ENCODE measurements around the gene RPP14. TPM values are rescaled to one million over a fixed set of nuclear protein-coding genes. Genes with fewer than 3 reads are reported as not detected.

The RPP14 gene
- 11.5 TPM for total RNA-seq
- 11.5 TPM for polyA plus RNA-seq
- long read RNA-seq, donor 1, partial matches to known transcripts, result 0 of 1 reads
- long read RNA-seq, donor 1, other reads (novel, unspliced or antisense), result 0 of 1 reads
- long read RNA-seq, donor 2, full-length matches to known transcripts, result 4 of 4 reads
- long read RNA-seq, donor 2, partial matches to known transcripts, result 0 of 4 reads
- long read RNA-seq, donor 2, other reads (novel, unspliced or antisense), result 0 of 4 reads
- long read RNA-seq, donor 3, full-length matches to known transcripts, result 4 of 4 reads
- long read RNA-seq, donor 3, partial matches to known transcripts, result 0 of 4 reads
- long read RNA-seq, donor 3, other reads (novel, unspliced or antisense), result 0 of 4 reads
- long read RNA-seq, donor 4, partial matches to known transcripts, result 0 of 1 reads
- long read RNA-seq, donor 4, other reads (novel, unspliced or antisense), result 0 of 1 reads
- long read RNA-seq, donor 5, full-length matches to known transcripts, result 4 of 4 reads
- long read RNA-seq, donor 5, partial matches to known transcripts, result 0 of 4 reads
- long read RNA-seq, donor 5, other reads (novel, unspliced or antisense), result 0 of 4 reads
- long read RNA-seq, donor 6, partial matches to known transcripts, result 0 of 1 reads
- long read RNA-seq, donor 6, other reads (novel, unspliced or antisense), result 0 of 1 reads
- long read RNA-seq, donor 7, full-length matches to known transcripts, result 3 of 3 reads
- long read RNA-seq, donor 7, partial matches to known transcripts, result 0 of 3 reads
- long read RNA-seq, donor 7, other reads (novel, unspliced or antisense), result 0 of 3 reads
- long read RNA-seq, donor 8, partial matches to known transcripts, result 0 of 1 reads
- long read RNA-seq, donor 8, other reads (novel, unspliced or antisense), result 0 of 1 reads
- long read RNA-seq, donor 9, full-length matches to known transcripts, result 2 of 2 reads
- long read RNA-seq, donor 9, partial matches to known transcripts, result 0 of 2 reads
- long read RNA-seq, donor 9, other reads (novel, unspliced or antisense), result 0 of 2 reads
- long read RNA-seq, donor 10, partial matches to known transcripts, result 0 of 2 reads
- long read RNA-seq, donor 10, other reads (novel, unspliced or antisense), result 0 of 2 reads

DNA sequence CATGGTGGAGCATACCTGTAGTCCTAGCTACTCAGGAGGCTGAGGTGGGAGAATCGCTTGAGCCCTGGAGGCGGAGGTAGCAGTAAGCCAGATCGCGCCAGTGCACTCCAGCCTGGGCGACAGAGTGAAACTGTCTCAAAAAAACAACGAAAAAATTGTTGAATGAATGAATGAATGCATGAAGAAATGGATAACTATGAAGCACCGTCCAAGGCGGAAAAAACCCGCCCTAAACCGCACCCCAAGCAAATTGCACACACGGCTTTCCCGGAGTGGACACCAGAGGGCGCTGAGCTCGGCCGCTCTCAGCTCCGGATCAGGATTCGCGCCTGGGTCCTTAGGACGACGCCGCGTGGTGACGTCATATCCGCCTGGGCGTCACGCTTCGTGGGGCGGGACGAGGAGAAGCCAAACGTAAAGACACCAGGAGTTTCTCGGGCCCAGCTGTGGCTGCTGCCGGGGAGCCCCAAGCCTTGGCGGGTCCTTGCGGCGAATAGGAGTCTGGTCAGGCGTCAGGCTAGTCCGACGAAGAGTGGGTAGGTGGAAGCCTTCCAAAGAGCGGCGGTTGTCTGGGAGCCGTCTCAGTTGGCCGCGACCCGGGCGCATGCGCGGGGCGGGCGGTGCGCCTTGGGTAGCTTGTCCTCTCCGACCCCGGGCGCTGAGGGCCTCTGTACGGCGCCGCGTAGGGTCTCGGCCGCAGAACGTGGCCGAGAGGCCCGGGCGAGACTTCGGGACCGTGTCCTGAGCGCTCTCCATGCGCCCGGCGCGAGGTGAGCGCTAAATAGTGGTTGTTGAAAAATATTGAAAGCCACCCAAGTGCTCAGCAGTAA lies at the start of gene RPP14, which contains the start of gene HTD2:
TSS of gene RPP14 (plus strand) at position 364 of the 830 bp plus-strand sequence. CDS start 4,085 bp downstream, outside the sequence.
TSS of gene HTD2 (plus strand) at position 639 of the 830 bp plus-strand sequence. CDS start 11,094 bp downstream, outside the sequence.
- H3K4me1 ChIP-seq (ENCODE audit: control insufficient read depth in 2 of 2, insufficient read depth in 2 of 2, low read length in 2 of 2), result peaks cover 6 to 21% of the 10 kb centered on the region in 2 donors
- WGBS, result 5% methylated on average over 71 of the region's 71 CpGs

DNA sequence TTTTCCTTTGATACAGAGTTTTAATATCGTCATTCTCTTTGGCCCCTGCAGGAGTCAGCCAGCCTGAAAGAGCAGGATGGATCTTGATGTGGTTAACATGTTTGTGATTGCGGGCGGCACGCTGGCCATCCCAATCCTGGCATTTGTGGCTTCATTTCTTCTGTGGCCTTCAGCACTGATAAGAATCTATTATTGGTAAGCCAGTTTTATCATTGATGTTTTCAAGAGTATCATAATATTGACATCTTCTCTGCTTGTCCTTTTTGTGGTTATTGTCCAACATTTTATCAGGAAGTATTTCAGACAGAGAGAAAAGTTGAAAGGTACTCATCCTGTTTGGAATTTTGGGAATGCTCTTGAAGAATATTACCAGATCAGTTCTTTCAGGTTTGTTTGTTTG lies 49.5 kb upstream of the RPP14 start:
- no peak overlapping the region for H3K4me3 ChIP-seq (ENCODE audit: low read length in 2 of 2)
- no peaks in the 10 kb centered on the region for H3K4me1 ChIP-seq (ENCODE audit: control insufficient read depth in 2 of 2, insufficient read depth in 2 of 2, low read length in 2 of 2)
- WGBS, result 96% methylated on average over 4 of the region's 4 CpGs
- H3K27me3 ChIP-seq (ENCODE audit: control insufficient read depth in 2 of 2, insufficient read depth in 1 of 2, low read length in 1 of 2), result no peaks in the 10 kb centered on the region
- DNase-seq (ENCODE audit: low read depth in 6 of 9, low spot score in 9 of 9), result no peak
- peaks cover 0 to 7% of the 10 kb centered on the region in 2 donors for H3K36me3 ChIP-seq (ENCODE audit: control insufficient read depth in 2 of 2, insufficient read depth in 2 of 2, low read length in 1 of 2)
- no peak overlapping the region for H3K27ac ChIP-seq (ENCODE audit: low read depth in 1 of 2, low read length in 1 of 2)
- no peaks in the 10 kb centered on the region for H3K9me3 ChIP-seq (ENCODE audit: control insufficient read depth in 2 of 2, insufficient read depth in 1 of 2, low read length in 1 of 2)

More for the DNA sequence above, at the start of gene RPP14, which contains the start of gene HTD2:
- H3K27ac ChIP-seq (ENCODE audit: low read depth in 1 of 2, low read length in 1 of 2), result peak within 1 kb of the TSS; percentile 93 to 97
- H3K4me3 ChIP-seq (ENCODE audit: low read length in 2 of 2), result peak within 1 kb of the TSS; percentile 71 to 75
- DNase-seq (ENCODE audit: low read depth in 6 of 9, low spot score in 9 of 9), result peak; percentile 97 to 100 (median 98)
- peaks cover 1 to 6% of the 10 kb centered on the region in 2 donors for H3K9me3 ChIP-seq (ENCODE audit: control insufficient read depth in 2 of 2, insufficient read depth in 1 of 2, low read length in 1 of 2)
- H3K36me3 ChIP-seq (ENCODE audit: control insufficient read depth in 2 of 2, insufficient read depth in 2 of 2, low read length in 1 of 2), result peaks cover 8 to 15% of the 10 kb centered on the region in 2 donors
- peaks cover 0 to 4% of the 10 kb centered on the region in 2 donors for H3K27me3 ChIP-seq (ENCODE audit: control insufficient read depth in 2 of 2, insufficient read depth in 1 of 2, low read length in 1 of 2)

DNA sequence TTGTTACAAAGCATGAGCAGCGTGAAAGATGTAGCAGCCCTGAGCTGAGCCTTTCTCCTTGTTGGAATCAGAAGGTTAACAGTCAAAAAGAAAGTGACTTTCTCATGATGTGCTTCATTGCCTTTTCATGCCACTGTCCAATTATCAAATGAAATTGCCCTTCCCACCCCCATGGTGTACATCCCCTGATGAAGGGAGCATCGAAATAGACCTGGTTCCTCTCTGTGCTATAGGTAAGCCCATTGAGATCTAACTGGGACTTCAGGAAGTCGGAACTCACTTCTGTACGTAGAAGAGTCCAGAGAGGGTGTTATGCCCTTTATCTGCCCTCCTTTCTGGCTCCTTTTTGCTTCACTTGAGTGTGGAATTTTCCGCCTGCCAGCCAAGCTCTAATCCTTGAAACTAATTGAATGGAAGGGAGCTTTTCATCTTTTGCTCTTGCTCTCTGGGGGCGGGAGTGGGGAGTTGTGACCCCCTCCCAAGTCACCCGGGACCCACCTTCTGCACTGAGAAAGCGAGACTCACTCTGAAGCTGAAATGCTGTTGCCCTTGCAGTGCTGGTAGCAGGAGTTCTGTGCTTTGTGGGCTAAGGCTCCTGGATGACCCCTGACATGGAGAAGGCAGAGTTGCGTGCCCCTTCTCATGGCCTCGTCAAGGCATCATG lies 47.5 kb upstream of the RPP14 start:
- WGBS, result 98% methylated on average over 10 of the region's 10 CpGs
- Histone ChIP-seq H3K27me3 (ENCODE audit: control insufficient read depth in 2 of 2, insufficient read depth in 1 of 2, low read length in 1 of 2) (no peaks in the 10 kb centered on the region), H3K4me3 (ENCODE audit: low read length in 2 of 2) (no peak overlapping the region), H3K4me1 (ENCODE audit: control insufficient read depth in 2 of 2, insufficient read depth in 2 of 2, low read length in 2 of 2) (no peaks in the 10 kb centered on the region), H3K9me3 (ENCODE audit: control insufficient read depth in 2 of 2, insufficient read depth in 1 of 2, low read length in 1 of 2) (no peaks in the 10 kb centered on the region), H3K36me3 (ENCODE audit: control insufficient read depth in 2 of 2, insufficient read depth in 2 of 2, low read length in 1 of 2) (peaks cover 0 to 7% of the 10 kb centered on the region in 2 donors), H3K27ac (ENCODE audit: low read depth in 1 of 2, low read length in 1 of 2) (no peak overlapping the region)
- no peak for DNase-seq (ENCODE audit: low read depth in 6 of 9, low spot score in 9 of 9)

DNA sequence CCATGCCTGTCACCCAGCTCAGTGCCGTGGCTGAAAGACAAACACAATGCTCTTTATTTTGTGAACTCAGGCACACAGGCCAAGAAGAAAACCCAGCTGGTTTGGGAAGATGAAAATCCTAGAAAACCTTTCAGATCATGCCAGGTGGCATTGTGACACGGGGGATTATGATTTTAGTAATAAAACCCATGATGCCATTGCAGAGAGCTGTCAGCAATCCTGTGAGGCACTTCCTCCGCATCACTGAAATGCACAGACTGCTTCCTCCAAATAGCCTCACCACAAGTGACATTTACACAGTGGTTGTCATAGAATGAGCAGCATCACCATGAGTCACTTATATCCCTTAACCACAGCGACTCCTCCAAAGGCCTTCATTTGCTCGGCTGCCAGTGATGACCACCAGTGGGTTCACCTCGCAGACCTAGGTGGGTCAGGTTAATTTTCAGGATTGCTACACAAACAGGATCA lies 45.7 kb upstream of the RPP14 start:
- H3K4me3 ChIP-seq (ENCODE audit: low read length in 2 of 2), result no peak overlapping the region
- H3K4me1 ChIP-seq (ENCODE audit: control insufficient read depth in 2 of 2, insufficient read depth in 2 of 2, low read length in 2 of 2), result no peaks in the 10 kb centered on the region
- peaks cover 0 to 7% of the 10 kb centered on the region in 2 donors for H3K36me3 ChIP-seq (ENCODE audit: control insufficient read depth in 2 of 2, insufficient read depth in 2 of 2, low read length in 1 of 2)
- no peak overlapping the region for H3K27ac ChIP-seq (ENCODE audit: low read depth in 1 of 2, low read length in 1 of 2)
- no peaks in the 10 kb centered on the region for H3K27me3 ChIP-seq (ENCODE audit: control insufficient read depth in 2 of 2, insufficient read depth in 1 of 2, low read length in 1 of 2)
- peak in 1 of 9 donors; percentile 10 for DNase-seq (ENCODE audit: low read depth in 6 of 9, low spot score in 9 of 9)
- H3K9me3 ChIP-seq (ENCODE audit: control insufficient read depth in 2 of 2, insufficient read depth in 1 of 2, low read length in 1 of 2), result no peaks in the 10 kb centered on the region
- 91% methylated on average over 6 of the region's 6 CpGs for WGBS

DNA sequence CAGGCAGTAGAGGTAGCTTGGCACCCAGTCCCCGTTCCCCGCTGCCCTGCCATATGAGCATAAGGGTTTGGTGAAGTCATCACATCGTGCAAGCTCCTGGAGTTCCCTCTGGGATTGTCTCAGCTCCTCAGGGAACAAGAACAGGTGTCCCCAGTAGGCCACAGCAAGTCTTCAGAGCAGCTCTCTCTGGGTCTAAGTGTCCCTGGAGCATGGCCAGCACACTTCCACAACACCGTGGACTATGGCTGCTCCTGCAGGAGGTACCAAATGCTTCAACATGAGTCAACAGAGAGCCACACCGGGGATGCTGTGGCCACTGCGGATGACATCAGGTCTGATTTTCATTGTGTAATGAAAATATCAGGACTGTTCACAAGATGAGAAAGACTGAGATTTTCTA lies 45.3 kb upstream of the RPP14 start:
- Histone ChIP-seq H3K27ac (ENCODE audit: low read depth in 1 of 2, low read length in 1 of 2) (no peak overlapping the region), H3K36me3 (ENCODE audit: control insufficient read depth in 2 of 2, insufficient read depth in 2 of 2, low read length in 1 of 2) (peaks cover 0 to 7% of the 10 kb centered on the region in 2 donors), H3K4me1 (ENCODE audit: control insufficient read depth in 2 of 2, insufficient read depth in 2 of 2, low read length in 2 of 2) (no peaks in the 10 kb centered on the region), H3K27me3 (ENCODE audit: control insufficient read depth in 2 of 2, insufficient read depth in 1 of 2, low read length in 1 of 2) (no peaks in the 10 kb centered on the region), H3K9me3 (ENCODE audit: control insufficient read depth in 2 of 2, insufficient read depth in 1 of 2, low read length in 1 of 2) (no peaks in the 10 kb centered on the region), H3K4me3 (ENCODE audit: low read length in 2 of 2) (no peak overlapping the region)
- 97% methylated on average over 6 of the region's 6 CpGs for WGBS
- DNase-seq (ENCODE audit: low read depth in 6 of 9, low spot score in 9 of 9), result no peak

DNA sequence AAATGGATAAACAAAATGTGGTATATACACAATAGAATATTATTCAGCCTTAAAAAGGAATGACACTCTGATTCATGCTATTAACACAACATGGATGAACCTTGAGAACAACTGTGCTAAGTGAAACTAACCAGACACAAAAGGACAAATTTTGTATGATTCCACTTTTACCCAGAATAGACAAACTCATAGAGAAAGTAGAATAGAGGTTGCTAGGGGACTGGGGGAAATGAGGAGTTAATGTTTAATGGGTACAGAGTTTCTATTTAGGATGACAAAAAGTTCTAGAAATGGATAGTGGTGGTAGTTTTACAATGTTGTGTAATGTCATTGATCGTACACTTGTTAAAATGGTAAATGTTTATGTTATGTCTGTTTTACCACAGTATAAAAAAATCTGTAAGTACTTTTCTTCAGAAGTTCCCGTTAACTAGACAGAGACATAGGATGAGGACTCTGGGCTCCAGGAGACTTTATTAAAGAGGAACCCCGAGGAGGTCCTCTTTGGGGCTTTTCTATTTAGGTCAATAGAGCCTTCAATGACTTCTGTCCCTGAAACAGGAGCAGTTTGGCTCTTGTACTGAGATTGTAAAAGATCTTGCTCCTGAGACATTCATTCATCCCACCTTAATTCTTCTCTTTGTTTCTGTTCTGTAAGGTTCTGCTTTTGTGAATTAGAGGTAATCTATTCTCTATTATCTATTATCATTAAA lies 43.9 kb upstream of the RPP14 start:
- no peak for DNase-seq (ENCODE audit: low read depth in 6 of 9, low spot score in 9 of 9)
- Histone ChIP-seq H3K27me3 (ENCODE audit: control insufficient read depth in 2 of 2, insufficient read depth in 1 of 2, low read length in 1 of 2) (no peaks in the 10 kb centered on the region), H3K9me3 (ENCODE audit: control insufficient read depth in 2 of 2, insufficient read depth in 1 of 2, low read length in 1 of 2) (no peaks in the 10 kb centered on the region), H3K4me3 (ENCODE audit: low read length in 2 of 2) (no peak overlapping the region), H3K27ac (ENCODE audit: low read depth in 1 of 2, low read length in 1 of 2) (no peak overlapping the region), H3K4me1 (ENCODE audit: control insufficient read depth in 2 of 2, insufficient read depth in 2 of 2, low read length in 2 of 2) (no peaks in the 10 kb centered on the region), H3K36me3 (ENCODE audit: control insufficient read depth in 2 of 2, insufficient read depth in 2 of 2, low read length in 1 of 2) (peaks cover 0 to 7% of the 10 kb centered on the region in 2 donors)
- whole genome bisulfite sequencing, result 98% methylated on average over 3 of the region's 3 CpGs

DNA sequence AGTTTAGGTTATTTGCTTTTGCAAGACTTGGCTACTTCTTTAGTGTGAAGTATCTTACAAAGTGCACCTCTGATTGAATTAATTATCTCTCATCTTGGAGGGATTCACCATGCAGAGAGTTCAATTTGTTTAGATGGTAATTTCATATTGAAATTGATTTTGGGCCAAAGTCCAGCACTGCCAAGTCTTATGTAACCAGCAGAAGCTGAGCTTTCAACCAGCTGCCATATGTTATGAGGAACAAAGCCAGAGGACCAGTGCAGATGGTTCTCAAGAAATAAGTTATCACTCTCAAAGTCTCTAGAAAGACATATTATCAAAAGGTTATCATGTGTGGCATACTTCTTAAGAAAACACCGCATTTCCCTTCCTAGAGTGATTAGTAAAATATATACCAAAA lies 39.5 kb upstream of the RPP14 start:
- H3K4me1 ChIP-seq (ENCODE audit: control insufficient read depth in 2 of 2, insufficient read depth in 2 of 2, low read length in 2 of 2), result no peaks in the 10 kb centered on the region
- no peak for DNase-seq (ENCODE audit: low read depth in 6 of 9, low spot score in 9 of 9)
- no peaks in the 10 kb centered on the region for H3K36me3 ChIP-seq (ENCODE audit: control insufficient read depth in 2 of 2, insufficient read depth in 2 of 2, low read length in 1 of 2)
- H3K9me3 ChIP-seq (ENCODE audit: control insufficient read depth in 2 of 2, insufficient read depth in 1 of 2, low read length in 1 of 2), result no peaks in the 10 kb centered on the region
- no peak overlapping the region for H3K27ac ChIP-seq (ENCODE audit: low read depth in 1 of 2, low read length in 1 of 2)
- 99% methylated on average over 1 of the region's 1 CpG for WGBS
- no peak overlapping the region for H3K4me3 ChIP-seq (ENCODE audit: low read length in 2 of 2)
- no peaks in the 10 kb centered on the region for H3K27me3 ChIP-seq (ENCODE audit: control insufficient read depth in 2 of 2, insufficient read depth in 1 of 2, low read length in 1 of 2)
